ENCODE results near the gene ABCG5. TPM values are rescaled to one million over a fixed set of nuclear protein-coding genes. Genes with fewer than 3 reads are reported as not detected.

The ABCG5 gene
- total RNA-seq, 4 donors from 2014 or later = not detected

GRCh38 chr2:43778233-43778632 is 60.4 kb downstream of the ABCG5 start:
- Histone ChIP-seq H3K27ac (no peak overlapping the region), H3K9me3 (no peaks in the 10 kb centered on the region), H3K27me3 (no peaks in the 10 kb centered on the region), H3K36me3 (peaks cover 0 to 4% of the 10 kb centered on the region in 2 donors), H3K4me1 (peaks cover 3 to 6% of the 10 kb centered on the region in 2 donors), H3K4me3 (no peak overlapping the region)
- TF ChIP-seq CTCF (IDR thresholded peaks at IDR 0.05 in 4 of 5, conservative IDR thresholded peaks at IDR 0.05 in 1 of 5) (no peak), POLR2A (IDR thresholded peaks at IDR 0.05) (no peak)
- in situ Hi-C loops (cut with MboI; ENCODE audit: low sequenced_read_pairs in 4 of 4) = no loop called here
- DNase-seq (no peak), ATAC-seq (no peak)
- intact Hi-C loops (cut with DNase I; ENCODE audit: low total_unique reads) = loop anchor here (10.0 kb wide), 1 partner anchor 183 kb away; the partner anchor contains the start of gene THADA

GRCh38 chr2:43777306-43777926 is 61.2 kb downstream of the ABCG5 start:
- DNase-seq (no peak), ATAC-seq (no peak)
- Histone ChIP-seq H3K4me3 (no peak overlapping the region), H3K9me3 (no peaks in the 10 kb centered on the region), H3K4me1 (peaks cover 3 to 6% of the 10 kb centered on the region in 2 donors), H3K27ac (no peak overlapping the region), H3K27me3 (no peaks in the 10 kb centered on the region), H3K36me3 (peaks cover 0 to 4% of the 10 kb centered on the region in 2 donors)
- TF ChIP-seq CTCF (IDR thresholded peaks at IDR 0.05 in 4 of 5, conservative IDR thresholded peaks at IDR 0.05 in 1 of 5) (no peak), POLR2A (IDR thresholded peaks at IDR 0.05) (no peak)
- in situ Hi-C loops (cut with MboI; ENCODE audit: low sequenced_read_pairs in 4 of 4) (no loop called here), intact Hi-C loops (cut with DNase I; ENCODE audit: low total_unique reads) (loop anchor here (10.0 kb wide), 1 partner anchor 183 kb away; the partner anchor contains the start of gene THADA)

GRCh38 chr2:43776324-43776723 is 62.3 kb downstream of the ABCG5 start:
- intact Hi-C loops (cut with DNase I; ENCODE audit: low total_unique reads) = loop anchor here (10.0 kb wide), 1 partner anchor 182 kb away; the partner anchor contains the start of gene THADA
- in situ Hi-C loops (cut with MboI; ENCODE audit: low sequenced_read_pairs in 4 of 4) = no loop called here
- ATAC-seq = no peak
- TF ChIP-seq CTCF (IDR thresholded peaks at IDR 0.05 in 4 of 5, conservative IDR thresholded peaks at IDR 0.05 in 1 of 5) (no peak), POLR2A (IDR thresholded peaks at IDR 0.05) (no peak)
- Histone ChIP-seq H3K27me3 (no peaks in the 10 kb centered on the region), H3K4me3 (no peak overlapping the region), H3K9me3 (no peaks in the 10 kb centered on the region), H3K36me3 (peaks cover 0 to 2% of the 10 kb centered on the region in 2 donors), H3K4me1 (peaks cover 3 to 6% of the 10 kb centered on the region in 2 donors), H3K27ac (no peak overlapping the region)
- no peak for DNase-seq

- intact Hi-C loops (cut with DNase I; ENCODE audit: low total_unique reads) (loop anchor here (10.0 kb wide), 1 partner anchor 180 kb away; the partner anchor contains the start of gene THADA), in situ Hi-C loops (cut with MboI; ENCODE audit: low sequenced_read_pairs in 4 of 4) (no loop called here)
- Histone ChIP-seq H3K27ac (peak overlapping the region; percentile 76 to 88 (median 81)), H3K27me3 (no peaks in the 10 kb centered on the region), H3K9me3 (no peaks in the 10 kb centered on the region), H3K4me3 (peak overlapping the region; percentile 67 to 97 (median 82)), H3K4me1 (peaks cover 3 to 6% of the 10 kb centered on the region in 2 donors), H3K36me3 (no peaks in the 10 kb centered on the region)
- no peak for DNase-seq
- TF ChIP-seq CTCF (IDR thresholded peaks at IDR 0.05 in 4 of 5, conservative IDR thresholded peaks at IDR 0.05 in 1 of 5) = no peak
- no peak for TF ChIP-seq POLR2A (IDR thresholded peaks at IDR 0.05)
- no peak for ATAC-seq
Measured at GRCh38 chr2:43774617-43775016, 64.0 kb downstream of the ABCG5 start.
